CD4-positive, alpha-beta T cell treated with Interleukin-6 for 4 hours (primary cell): Measurements from ENCODE around the gene SLC24A3.

Source experiments
- DNase-seq: peaks from one replicate; pipeline ENCODE4 v3.0.0-alpha.2; 2020; ENCODE audit warnings: mixed read lengths

Gene SLC24A3

GRCh38 chr20:19212469-19212815, at the start of gene SLC24A3:
SLC24A3 (plus strand) TSS chr20:19212642.
- no peak for DNase-seq

- DNase-seq, result no peak
Measured at GRCh38 chr20:19170148-19170547, 42.3 kb upstream of the SLC24A3 start.

- no peak for DNase-seq
Measured at GRCh38 chr20:19172637-19173036, 39.8 kb upstream of the SLC24A3 start.

GRCh38 chr20:19176470-19177052, 35.9 kb upstream of the SLC24A3 start:
- DNase-seq, result no peak

- DNase-seq, result no peak
Measured at GRCh38 chr20:19181552-19181951, 30.9 kb upstream of the SLC24A3 start.

GRCh38 chr20:19185083-19185482, 27.4 kb upstream of the SLC24A3 start:
- DNase-seq, result no peak

- DNase-seq, result no peak
Measured at GRCh38 chr20:19193349-19193748, 19.1 kb upstream of the SLC24A3 start.

GRCh38 chr20:19205981-19206396, 6.5 kb upstream of the SLC24A3 start:
- DNase-seq, result peak; percentile 44

- DNase-seq, result no peak
Measured at GRCh38 chr20:19207541-19207940, 4.9 kb upstream of the SLC24A3 start.

- no peak for DNase-seq
Measured at GRCh38 chr20:19210391-19211155, 1.9 kb upstream of the SLC24A3 start.

GRCh38 chr20:19211252-19211651, 1.2 kb upstream of the SLC24A3 start:
- no peak for DNase-seq

GRCh38 chr20:19211661-19212468, 577 bp upstream of the SLC24A3 start:
- DNase-seq, result no peak

GRCh38 chr20:19212821-19213502, 520 bp downstream of the SLC24A3 start:
- DNase-seq, result no peak

GRCh38 chr20:19213946-19214490, 1.6 kb downstream of the SLC24A3 start:
- DNase-seq, result no peak

- DNase-seq, result no peak
Measured at GRCh38 chr20:19218411-19218810, 6.0 kb downstream of the SLC24A3 start.

- no peak for DNase-seq
Measured at GRCh38 chr20:19222520-19223040, 10.1 kb downstream of the SLC24A3 start.

- DNase-seq, result no peak
Measured at GRCh38 chr20:19223640-19224039, 11.2 kb downstream of the SLC24A3 start.

GRCh38 chr20:19231359-19232035, 19.1 kb downstream of the SLC24A3 start:
- DNase-seq, result no peak

- no peak for DNase-seq
Measured at GRCh38 chr20:19232997-19233794, 20.8 kb downstream of the SLC24A3 start.

- DNase-seq, result no peak
Measured at GRCh38 chr20:19236371-19237055, 24.1 kb downstream of the SLC24A3 start.

GRCh38 chr20:19241440-19241839, 29.0 kb downstream of the SLC24A3 start:
- DNase-seq, result no peak
